ENCODE measurements around the gene LFNG. TPM values are rescaled to one million over a fixed set of nuclear protein-coding genes. Genes with fewer than 3 reads are reported as not detected.
A peak's percentile ranks its signal among the peaks of the same experiment; 100 is the strongest.
"Not testable (repeated sequence)": the region's sequence is repeated elsewhere in the genome, so short reads cannot be mapped to it uniquely, and the experiment has no call there.

The LFNG gene
- total RNA-seq, 1 experiment from 2014 or later: 20.0 TPM

GRCh38 chr7:2523941-2524807, 4.6 kb downstream of the LFNG start:
- Histone ChIP-seq H3K36me3 (replicated peaks; ENCODE audit: control insufficient read depth, insufficient read depth, low read length) (no peaks in the 10 kb centered on the region; the same call in none of the 2 replicates), H3K27me3 (ENCODE audit: control insufficient read depth, insufficient read depth, low read length) (peaks cover 11% of the 10 kb centered on the region), H3K4me3 (ENCODE audit: insufficient read depth, low read depth, low read length) (no peak overlapping the region)
- DNase-seq: peak; percentile 90

- Histone ChIP-seq H3K27me3 (ENCODE audit: control insufficient read depth, insufficient read depth, low read length) (peaks cover 10% of the 10 kb centered on the region), H3K36me3 (replicated peaks; ENCODE audit: control insufficient read depth, insufficient read depth, low read length) (no peaks in the 10 kb centered on the region; the same call in none of the 2 replicates), H3K4me3 (ENCODE audit: insufficient read depth, low read depth, low read length) (no peak overlapping the region)
- peak; percentile 98 for DNase-seq
These were observed 5.5 kb downstream of the LFNG start for GRCh38 chr7:2524808-2525657.

- Histone ChIP-seq H3K36me3 (replicated peaks; ENCODE audit: control insufficient read depth, insufficient read depth, low read length) (no peaks in the 10 kb centered on the region; the same call in none of the 2 replicates), H3K4me3 (ENCODE audit: insufficient read depth, low read depth, low read length) (no peak overlapping the region), H3K27me3 (ENCODE audit: control insufficient read depth, insufficient read depth, low read length) (peaks cover under 1% of the 10 kb centered on the region; the same call in 1 of the 2 replicates)
- DNase-seq: no peak
These were observed 6.4 kb downstream of the LFNG start for GRCh38 chr7:2525658-2526630.

GRCh38 chr7:2526659-2527504, 7.3 kb downstream of the LFNG start:
- Histone ChIP-seq H3K27me3 (ENCODE audit: control insufficient read depth, insufficient read depth, low read length) (no peaks in the 10 kb centered on the region; the same call in 1 of the 2 replicates), H3K4me3 (ENCODE audit: insufficient read depth, low read depth, low read length) (no peak overlapping the region), H3K36me3 (replicated peaks; ENCODE audit: control insufficient read depth, insufficient read depth, low read length) (no peaks in the 10 kb centered on the region; the same call in none of the 2 replicates)
- DNase-seq: no peak

GRCh38 chr7:2527505-2528467, 8.2 kb downstream of the LFNG start:
- no peak overlapping the region for H3K4me3 ChIP-seq (ENCODE audit: insufficient read depth, low read depth, low read length)
- H3K27me3 ChIP-seq (ENCODE audit: control insufficient read depth, insufficient read depth, low read length): no peaks in the 10 kb centered on the region
- H3K36me3 ChIP-seq (replicated peaks; ENCODE audit: control insufficient read depth, insufficient read depth, low read length): no peaks in the 10 kb centered on the region; the same call in none of the 2 replicates
- no peak for DNase-seq

- Histone ChIP-seq H3K36me3 (replicated peaks; ENCODE audit: control insufficient read depth, insufficient read depth, low read length) (no peaks in the 10 kb centered on the region; the same call in none of the 2 replicates), H3K27me3 (ENCODE audit: control insufficient read depth, insufficient read depth, low read length) (no peaks in the 10 kb centered on the region), H3K4me3 (ENCODE audit: insufficient read depth, low read depth, low read length) (no peak overlapping the region)
- DNase-seq: no peak
These were observed 9.0 kb downstream of the LFNG start for GRCh38 chr7:2528481-2529095.

GRCh38 chr7:2529161-2530070, 9.8 kb downstream of the LFNG start:
- no peak for DNase-seq
- no peaks in the 10 kb centered on the region for H3K27me3 ChIP-seq (ENCODE audit: control insufficient read depth, insufficient read depth, low read length)
- no peak overlapping the region for H3K4me3 ChIP-seq (ENCODE audit: insufficient read depth, low read depth, low read length)
- H3K36me3 ChIP-seq (replicated peaks; ENCODE audit: control insufficient read depth, insufficient read depth, low read length): no peaks in the 10 kb centered on the region; the same call in none of the 2 replicates

- H3K27me3 ChIP-seq (ENCODE audit: control insufficient read depth, insufficient read depth, low read length): no peaks in the 10 kb centered on the region
- no peak for DNase-seq
- no peak overlapping the region for H3K4me3 ChIP-seq (ENCODE audit: insufficient read depth, low read depth, low read length)
- H3K36me3 ChIP-seq (replicated peaks; ENCODE audit: control insufficient read depth, insufficient read depth, low read length): no peaks in the 10 kb centered on the region; the same call in none of the 2 replicates
These were observed 10.8 kb downstream of the LFNG start for GRCh38 chr7:2530071-2530987.

GRCh38 chr7:2530994-2531795, 11.6 kb downstream of the LFNG start:
- H3K27me3 ChIP-seq (ENCODE audit: control insufficient read depth, insufficient read depth, low read length); H3K36me3 ChIP-seq (replicated peaks; ENCODE audit: control insufficient read depth, insufficient read depth, low read length); DNase-seq; H3K4me3 ChIP-seq (ENCODE audit: insufficient read depth, low read depth, low read length): not testable (repeated sequence)

GRCh38 chr7:2531796-2532110, 12.2 kb downstream of the LFNG start:
- not testable (repeated sequence) for DNase-seq; H3K36me3 ChIP-seq (replicated peaks; ENCODE audit: control insufficient read depth, insufficient read depth, low read length); H3K27me3 ChIP-seq (ENCODE audit: control insufficient read depth, insufficient read depth, low read length); H3K4me3 ChIP-seq (ENCODE audit: insufficient read depth, low read depth, low read length)
